Fibroblast of peridontal ligament (primary cell): ENCODE data around the gene POLG.
"Not testable (repeated sequence)": the region's sequence is repeated elsewhere in the genome, so short reads cannot be mapped to it uniquely, and the experiment has no call there.

Experiments used
- DNase-seq: peaks from one replicate; pipeline ENCODE4 v3.0.0-alpha.2; 2010; ENCODE audit errors: extremely low read depth

The POLG gene

GRCh38 chr15:89282631-89283030 lies 52.0 kb downstream of the POLG start:
- no peak for DNase-seq

DNA sequence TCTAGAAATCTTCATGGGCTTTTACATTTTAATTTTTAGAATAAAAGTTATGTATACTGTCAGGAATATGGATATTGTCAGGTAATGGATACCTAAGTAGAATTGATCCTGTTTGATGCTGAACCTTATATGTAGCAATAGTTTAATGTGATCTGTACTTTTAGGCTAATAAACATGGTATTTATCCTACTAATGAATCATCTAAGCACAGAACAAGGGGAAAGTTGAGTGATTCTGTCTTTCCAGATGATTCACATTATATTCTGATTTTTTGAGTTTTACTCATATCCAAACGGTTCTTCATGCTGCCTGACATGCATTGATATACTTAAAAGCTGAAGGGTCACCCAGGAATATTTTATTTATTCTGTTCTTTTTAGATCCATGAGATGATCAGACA lies 56.3 kb downstream of the POLG start:
- no peak for DNase-seq

DNA sequence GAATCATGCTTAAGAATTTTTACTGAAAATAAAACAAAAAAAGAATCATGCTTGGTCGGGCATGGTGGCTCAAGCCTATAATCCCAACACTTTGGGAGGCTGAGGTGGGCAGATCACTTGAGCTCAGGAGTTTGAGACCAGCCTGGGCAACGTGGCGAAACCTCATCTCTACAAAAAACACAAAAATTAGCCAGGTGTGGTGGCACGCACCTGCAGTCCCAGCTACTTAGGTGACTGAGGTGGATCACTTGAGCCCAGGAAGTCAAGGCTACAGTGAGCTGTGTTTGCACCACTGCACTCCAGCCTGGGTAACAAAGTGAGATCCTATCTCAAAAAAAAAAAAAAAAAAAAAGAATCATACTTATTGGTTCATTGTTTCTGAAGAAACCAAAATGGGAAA lies 57.3 kb downstream of the POLG start:
- DNase-seq = not testable (repeated sequence)
